Pulmonary artery endothelial cell (primary cell): ENCODE data around the gene CDK8. TPM values are rescaled to one million over a fixed set of nuclear protein-coding genes. Genes with fewer than 3 reads are reported as not detected.
"Not testable (repeated sequence)": the region's sequence is repeated elsewhere in the genome, so short reads cannot be mapped to it uniquely, and the experiment has no call there.

Source experiments
- DNase-seq: peaks from one replicate; pipeline ENCODE4 v3.0.0-alpha.2; 2011; ENCODE audit warnings: low read depth, low spot score
- total RNA-seq: library from RNA; depleted of rRNA; stranded (reverse); fragments of >200 nt; gene quantifications from 2 replicates; pipeline ENCODE4 v1.2.3, GENCODE V29; 2014

CDK8 gene
- total RNA-seq, result 13.9 and 14.4 TPM in 2 replicates

DNA sequence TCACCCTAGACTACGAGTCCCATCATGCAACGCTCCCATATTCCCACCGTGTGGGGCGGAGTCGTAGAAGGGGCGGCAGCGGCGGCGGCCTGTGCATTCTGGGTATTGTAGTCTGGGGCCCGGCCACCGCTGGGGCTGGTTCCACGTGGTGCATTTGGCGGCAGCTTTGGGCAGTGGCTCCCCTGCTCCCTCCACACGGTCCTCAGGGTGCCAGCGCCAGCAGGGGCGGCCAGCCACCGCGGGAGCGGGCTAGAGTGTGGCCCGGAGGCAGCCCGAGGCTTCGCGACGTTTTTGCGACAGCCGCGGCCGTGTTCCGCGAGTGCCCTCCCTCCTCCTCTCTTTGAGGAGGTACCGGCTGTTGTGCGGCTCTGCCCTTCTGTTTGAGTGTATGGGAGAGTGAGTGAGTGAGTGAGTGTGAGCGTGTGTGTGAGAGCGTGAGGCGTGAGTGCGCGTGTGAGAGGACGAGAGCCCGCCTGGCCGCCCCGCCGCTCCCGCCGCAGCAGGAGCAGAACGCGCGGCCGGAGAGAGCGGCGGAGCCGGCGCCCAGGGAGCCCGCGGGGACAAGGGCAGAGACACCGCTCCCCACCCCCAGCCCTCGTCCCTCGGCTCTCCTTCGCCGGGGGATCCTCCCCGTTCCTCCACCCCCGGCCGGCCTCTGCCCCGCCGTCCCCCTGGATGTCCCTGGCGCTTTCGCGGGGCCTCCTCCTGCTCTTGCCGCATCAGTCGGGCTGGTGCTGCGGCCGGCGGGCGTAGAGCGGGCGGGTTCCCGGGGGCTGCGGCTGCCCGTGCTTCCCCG is at the start of gene CDK8:
TSS of gene CDK8 (plus strand) at position 343 of the 796 bp plus-strand sequence. CDS start 513 bp downstream, outside the sequence.
- DNase-seq, result peak; percentile 68

DNA sequence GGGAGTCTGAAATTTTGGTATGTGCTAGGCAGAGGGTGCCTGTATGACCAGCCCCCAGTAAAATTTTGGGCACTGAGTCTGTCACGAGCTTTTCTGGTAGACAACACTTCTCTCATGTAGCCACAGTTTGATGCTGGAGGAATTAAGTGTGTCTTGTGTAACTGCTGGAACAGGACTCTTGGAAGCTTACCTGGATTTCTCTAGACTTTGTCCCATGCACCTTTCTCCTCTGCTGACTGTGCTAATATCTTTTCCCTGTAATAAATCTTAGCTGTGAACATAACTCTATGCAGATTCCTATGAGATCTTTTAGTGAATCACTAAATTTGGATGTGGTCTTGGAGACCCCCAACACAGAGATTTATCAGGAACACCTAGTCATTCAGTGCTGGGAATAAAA is 45.6 kb upstream of the CDK8 start:
- no peak for DNase-seq

DNA sequence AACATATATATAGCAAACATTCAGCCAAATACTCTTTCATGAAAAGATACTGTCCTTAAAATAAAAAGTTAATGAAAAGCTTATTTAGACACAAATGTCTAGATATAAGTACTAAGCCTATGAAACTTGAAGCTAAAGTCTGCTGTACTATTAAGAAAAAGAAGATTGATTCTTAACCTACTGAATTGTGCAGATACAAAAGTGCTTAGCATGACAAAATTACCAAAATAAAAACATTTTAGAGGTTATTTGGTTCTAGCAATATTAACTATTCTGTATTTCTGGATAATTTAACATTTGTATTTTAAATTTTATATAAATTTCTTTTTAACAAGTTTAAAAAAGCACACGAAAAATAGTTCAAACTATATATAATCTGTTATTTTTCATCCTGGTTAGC is 40.6 kb upstream of the CDK8 start:
- no peak for DNase-seq

DNA sequence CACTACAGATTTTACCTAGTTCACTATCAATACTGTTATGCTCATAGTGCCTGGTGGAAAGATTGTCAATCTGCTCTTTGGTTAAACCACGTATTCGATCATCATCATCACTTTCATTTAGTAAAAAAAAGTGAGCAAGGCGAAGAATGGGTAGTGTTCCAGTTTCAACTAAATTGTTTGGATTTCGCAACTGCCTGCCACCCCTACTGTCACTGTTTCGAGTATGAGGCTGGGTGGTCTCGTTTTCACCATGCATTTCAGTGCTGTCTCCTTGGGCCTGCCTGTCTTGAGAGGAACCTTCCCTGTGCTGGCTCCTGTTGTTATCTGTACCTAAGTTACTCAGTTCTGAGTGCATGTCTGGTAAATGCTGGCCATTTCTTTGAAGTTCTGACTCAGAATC is 39.9 kb upstream of the CDK8 start:
- DNase-seq, result no peak

DNA sequence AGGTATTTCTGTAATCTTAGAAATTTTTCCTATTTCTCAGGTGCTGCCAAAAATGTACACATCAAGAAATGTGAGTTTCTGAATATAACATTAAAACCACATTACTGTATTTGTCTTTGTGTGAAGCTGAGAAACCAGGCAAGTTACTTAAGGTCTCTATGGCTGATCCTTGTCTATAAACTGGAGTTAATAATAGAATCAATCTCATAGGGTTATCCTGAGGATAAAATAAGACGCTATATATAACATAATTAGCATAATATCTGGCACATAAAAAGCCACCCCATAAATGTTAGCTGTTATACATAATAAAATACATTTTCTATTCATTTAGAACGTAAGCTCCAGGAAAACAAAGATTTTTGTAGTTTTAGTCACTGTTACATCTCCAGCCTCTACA is 37.9 kb upstream of the CDK8 start:
- DNase-seq, result no peak

DNA sequence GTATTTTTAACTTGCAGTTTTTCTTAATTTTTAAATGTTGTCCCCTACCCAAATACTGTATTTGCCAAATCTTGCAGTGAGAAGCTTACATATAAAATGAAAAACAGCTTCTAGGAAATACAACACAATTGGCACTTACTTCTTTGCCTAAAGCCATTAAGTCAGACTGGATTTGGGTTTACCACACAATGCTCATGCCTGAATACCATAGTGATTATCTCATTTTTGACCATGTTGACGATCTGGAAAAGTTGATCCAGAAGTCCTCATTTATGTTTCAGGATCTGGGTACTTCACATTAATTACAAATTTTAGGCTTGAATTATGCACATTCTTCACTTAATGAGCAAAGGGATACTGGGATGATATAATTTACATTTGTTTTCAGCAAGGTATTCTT is 34.2 kb upstream of the CDK8 start:
- DNase-seq, result no peak

DNA sequence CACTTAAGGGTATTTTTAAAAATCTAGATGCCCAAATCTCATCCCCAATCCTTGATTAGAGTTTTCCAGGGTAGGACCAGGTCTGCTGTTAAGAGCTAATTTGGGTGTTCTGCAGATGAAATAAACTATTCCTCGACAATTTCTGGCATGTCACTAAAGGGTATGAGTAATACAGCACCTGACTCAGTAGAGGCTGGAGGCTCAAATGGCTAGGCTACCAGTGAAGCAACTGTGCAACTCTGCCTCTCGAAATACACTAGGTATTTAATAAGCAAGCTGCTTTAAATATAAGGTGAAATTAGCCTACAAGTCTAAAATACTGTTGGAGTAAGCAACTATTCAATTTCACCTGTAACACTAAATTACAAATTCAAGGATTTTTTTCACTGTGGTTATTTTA is 33.4 kb upstream of the CDK8 start:
- DNase-seq, result no peak

DNA sequence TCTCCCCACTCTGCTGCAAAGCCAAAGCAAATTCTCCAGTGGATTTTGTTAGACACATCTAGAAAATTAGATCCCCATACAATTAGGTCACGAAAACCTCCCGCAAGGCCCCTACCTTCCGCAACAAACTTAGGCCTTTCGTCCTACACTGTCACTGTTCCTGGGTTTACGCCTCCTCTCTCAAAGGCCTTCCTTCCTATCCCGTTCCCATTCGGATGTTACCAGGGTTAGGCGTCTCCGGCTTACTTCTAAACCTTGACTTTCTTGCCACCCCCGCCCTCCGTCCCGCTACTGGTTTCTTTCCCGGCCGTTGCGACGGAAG is 32.6 kb upstream of the CDK8 start:
- DNase-seq, result no peak

DNA sequence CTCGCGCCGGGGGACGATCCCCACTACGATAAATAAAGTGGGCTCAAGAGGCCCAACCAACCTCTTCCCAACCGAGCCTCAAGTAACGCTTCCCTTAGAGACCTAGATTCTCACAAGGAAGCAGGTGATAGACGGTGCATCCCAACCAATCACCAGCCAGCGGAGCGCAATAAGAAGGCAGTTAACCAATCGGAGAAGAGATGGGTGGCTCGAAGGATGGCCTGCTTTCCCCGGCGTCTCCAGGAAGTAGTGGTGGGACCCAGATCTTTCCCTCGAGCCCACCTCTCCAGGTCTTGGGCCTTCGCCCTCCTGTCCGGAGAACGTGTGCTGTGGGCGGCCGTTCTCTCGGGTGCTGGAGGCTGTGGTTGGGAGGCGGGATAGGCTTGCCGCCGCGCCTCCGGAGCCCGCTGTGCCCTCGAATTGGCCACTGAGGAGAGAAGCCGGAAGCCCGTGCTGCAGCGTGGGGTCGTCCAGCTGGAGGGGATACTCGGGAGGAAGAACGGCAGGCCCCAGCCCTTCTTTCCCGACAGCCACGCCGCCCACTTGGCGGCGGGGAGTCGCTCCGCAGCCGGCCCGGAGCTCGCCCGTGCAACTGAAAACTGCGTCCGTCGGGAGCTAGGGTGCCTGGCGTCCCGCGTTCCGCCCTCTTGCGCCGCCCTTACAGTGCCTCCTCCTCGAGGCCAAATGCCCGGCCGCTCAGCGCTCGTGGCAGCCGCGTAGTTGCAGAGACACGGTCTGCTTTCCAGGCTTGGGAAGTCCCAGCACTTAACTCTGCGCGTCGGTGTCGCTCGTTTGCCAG is 32.0 kb upstream of the CDK8 start, which contains the start of gene RNF6:
TSS of gene RNF6 (minus strand) at position 594 of the 799 bp plus-strand sequence. CDS start 2,665 bp downstream, outside the sequence.
- peak; percentile 97 for DNase-seq

DNA sequence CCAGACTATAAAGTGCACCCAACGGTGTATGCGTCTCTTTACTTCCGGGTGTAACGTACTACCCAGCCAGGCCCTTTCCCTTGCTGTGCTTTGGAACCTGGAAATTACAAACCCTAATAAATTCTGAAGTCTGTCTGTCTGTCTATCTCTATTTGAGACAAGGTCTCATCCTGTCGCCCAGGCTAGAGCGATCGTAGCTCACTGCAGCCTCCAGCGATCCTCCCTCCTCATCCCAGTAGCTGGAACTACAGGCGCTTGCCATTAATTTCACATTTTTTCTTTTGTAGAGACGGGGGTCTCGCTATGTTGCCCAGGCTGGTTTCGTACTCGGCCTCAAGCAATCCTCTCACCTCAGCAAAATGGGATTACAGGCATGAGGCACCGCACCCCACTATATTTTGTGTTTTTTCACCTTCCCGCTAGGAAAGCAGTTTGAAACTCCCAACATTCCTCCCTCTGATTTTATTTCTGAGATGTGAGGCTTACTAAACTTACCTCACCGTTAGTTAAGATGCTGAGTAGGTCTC is 31.3 kb upstream of the CDK8 start:
- no peak for DNase-seq

DNA sequence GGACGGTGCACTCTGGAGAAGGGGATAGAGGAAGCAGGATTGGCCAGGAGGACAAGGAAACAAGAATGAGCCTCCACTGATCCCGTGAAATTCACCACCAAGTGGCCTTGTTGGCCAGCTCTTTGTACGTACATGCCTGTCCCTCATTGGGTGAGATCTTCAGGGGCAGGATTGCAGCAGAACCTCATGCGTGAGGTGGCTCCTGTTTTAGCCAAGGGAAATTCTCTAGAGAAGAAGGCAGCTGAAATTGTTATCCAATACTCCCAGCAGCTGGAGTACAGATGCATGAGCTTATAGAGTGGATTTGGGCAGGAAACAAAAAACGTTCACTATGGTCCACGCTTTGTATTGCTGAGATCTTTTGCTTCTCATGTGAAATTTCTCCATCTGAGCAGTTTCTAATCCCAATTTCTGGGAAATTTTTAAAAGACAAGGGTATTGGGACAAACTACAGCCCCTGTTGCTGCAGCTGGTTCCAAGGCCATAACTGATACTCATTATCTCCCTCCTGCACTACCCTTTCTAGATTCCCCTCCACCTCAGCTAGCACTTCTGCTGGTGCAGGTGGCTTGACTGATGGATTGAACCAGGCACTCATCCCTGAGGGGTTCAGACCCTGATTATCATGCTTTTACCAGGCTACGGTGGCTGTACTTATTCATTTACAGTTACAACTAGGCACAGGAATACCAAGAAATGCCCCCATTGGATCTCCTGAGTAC is 27.9 kb upstream of the CDK8 start:
- DNase-seq, result no peak

DNA sequence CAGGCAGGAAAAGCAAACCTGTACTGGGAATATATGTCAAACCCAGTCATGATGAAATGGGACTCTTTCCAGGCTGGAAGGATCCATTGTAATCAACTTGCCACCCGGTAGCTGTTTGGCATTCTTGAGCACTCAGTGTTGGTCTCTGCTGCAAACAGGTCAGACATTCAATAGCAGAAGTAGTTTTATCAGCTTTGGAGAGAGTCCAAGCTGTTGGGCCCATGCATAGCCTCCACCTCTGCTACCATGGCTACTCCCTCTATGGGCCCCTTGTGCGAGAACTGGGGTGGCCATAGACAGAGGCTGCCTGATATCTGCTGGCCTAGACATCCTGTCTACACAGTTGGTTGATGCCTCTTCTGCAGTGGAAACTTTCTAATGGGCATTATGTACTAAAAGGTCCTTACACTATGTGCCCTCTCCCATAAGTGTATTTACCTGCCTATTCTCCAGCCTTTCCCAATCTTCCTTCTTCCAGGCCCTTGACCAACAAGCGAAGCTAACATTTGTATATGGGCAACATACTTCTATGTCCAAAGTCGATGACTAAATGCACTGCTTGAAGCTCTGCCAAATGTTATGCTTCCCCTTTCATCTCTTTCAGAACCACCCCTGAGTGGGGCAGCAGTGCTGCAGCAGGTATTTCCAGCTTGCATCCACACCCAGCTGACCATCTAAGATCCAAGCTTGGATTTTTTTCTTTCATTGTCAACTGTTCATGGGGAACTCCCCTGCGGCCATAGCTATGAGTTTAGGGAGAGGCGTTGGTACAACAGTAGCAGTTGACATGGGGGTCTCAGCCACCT is 26.6 kb upstream of the CDK8 start:
- DNase-seq, result no peak

DNA sequence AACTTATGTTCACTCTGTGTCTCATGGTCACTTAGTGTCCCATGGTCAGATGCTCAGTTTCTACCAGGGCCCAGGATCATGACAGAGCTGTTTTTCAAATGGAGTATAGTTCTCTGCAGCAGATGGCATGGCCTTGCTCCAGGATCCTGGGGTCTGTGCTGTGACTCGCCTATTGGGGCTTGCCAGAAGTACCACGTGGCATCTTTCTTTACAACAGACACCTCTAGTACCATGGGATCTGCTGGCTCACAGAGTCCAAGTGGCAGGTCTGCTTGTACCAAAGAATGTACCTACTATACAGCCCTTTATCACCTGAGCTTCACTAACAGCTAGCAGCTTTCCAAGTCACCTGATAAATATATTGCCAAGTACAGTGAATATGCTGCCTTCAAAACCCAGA is 25.8 kb upstream of the CDK8 start:
- no peak for DNase-seq

DNA sequence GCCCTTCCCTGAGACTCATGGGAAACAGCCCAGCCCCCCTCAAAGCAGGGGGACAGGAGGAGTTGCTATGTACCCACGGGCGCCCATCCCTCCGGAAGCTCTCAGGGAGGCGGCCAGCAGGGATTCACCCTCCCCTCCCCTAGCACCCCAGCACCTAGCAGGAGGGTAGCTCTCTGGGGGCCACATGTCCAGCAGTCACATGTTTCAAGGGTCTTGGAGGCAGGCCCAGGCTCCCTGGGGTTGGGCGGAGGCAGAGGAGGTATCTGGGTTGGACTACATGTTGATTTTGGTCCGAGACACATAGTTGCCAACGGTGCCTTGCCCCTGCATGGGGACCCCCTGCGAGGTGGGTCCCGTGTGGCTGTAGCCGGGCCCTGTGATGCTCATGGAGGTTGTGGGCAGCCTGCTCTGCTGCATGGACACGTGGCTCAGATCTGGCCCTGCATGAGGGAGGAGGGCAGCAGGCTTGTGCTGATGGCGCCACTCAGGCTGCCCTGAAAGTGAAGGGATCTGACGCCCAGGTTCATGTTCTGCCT is 24.8 kb upstream of the CDK8 start:
- no peak for DNase-seq

DNA sequence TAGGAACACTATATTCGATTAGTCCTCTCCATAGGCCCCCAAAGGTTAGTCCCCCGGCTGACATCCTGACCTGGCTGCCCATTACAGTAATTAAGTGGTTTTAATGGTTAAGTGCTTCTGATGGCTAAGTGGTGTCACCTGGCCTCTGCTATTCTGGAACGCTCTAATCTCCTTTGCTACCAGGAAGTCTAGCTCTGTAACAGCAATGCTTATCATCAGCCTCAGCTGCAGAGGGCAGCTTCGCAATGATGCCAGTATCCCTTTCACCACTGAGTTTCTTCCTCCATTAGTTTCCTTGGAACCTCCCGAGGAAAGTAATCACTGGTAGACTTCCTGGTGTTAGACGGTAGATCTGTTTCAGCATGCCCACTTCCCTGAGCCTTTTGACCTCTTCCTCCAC is 23.2 kb upstream of the CDK8 start:
- no peak for DNase-seq

DNA sequence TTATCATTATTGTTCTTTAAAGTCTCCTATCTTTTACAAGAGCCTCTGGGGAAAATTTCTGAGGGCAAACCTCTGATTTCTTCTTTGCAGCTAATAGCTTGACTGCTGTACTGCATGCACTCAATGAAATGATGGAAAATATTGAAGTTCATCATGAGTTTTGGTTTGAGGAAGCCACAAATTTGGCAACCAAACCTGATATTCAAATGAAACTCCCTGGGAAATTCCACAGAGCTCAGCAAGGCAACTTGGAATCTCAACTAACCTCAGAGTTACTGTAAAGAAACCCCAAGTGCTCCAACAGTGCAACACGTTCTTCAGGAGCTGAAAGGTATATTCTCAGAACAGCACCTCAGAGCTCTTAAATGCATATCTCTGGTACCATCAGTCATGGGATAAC is 17.6 kb upstream of the CDK8 start:
- no peak for DNase-seq

DNA sequence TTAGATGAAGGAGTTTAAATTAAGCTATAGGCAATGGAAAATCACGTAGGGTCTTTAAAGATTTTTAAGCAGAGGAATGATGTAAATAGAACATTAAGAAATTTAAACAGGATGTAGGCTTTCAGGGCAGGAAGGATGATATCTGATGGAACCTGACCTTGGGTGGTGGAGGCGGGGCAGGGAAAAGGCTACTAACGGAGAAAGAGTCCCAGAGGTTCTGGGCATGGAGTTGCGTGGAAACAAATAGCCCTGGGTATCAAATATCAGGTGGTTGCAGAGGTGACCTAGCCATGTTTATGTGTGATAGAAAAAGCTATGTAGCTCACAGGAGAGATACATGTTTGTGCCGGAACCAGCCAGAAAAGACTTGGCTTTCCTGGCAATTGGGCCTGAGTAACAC is 7.8 kb upstream of the CDK8 start:
- DNase-seq, result no peak

DNA sequence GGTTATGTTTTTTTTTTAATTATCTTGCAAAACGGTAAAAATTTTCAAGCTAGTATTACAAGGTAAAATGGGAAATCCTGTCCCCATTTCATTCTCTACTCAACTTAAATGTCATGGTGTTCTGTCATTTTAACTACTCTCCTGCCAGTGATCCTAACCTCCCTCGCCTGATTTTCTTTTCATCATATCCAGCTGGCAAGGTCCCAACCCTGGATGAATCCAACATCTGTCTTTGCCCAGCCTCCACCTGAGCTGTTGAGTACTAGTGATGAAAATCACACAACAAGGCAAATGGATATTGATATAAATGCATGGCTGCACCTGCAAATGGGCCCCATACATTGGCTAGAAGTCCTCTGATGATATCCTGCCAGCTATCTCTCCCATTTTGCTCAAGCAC is 6.9 kb upstream of the CDK8 start:
- no peak for DNase-seq

DNA sequence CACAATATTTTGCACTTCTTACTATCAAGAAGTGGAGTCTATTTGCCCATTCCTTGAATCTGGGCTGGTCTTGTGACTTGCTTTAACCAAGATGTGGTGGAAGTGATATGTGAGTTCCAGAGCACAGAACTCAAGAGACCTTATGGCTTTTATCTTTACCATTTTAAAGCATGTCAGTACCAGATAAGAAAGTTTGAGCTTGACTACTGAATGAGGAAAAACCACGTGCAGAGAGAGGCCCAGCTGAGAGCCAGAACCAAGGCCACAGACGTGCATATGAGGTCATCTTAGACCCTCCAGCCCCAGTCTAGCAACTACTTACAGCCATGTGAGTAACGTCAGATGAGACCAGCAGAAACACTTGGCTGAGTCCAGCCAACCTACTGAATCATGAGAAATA is 6.3 kb upstream of the CDK8 start:
- DNase-seq, result no peak

DNA sequence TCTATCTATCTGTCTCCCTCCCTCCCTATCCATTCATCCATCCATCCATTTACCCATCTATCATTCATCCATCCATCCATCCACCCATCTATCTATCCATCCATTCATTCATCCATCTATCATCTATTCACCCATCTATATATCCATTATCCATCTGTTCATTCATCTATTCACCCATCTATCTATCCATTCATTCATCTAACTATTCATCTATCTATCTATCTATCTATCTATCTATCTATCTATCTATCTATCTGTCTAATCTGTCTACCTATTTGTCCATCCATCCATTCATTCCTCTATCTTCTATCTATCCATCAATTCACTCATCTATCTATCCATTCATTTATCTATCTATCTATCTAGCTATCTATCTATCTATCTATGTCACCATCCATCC is 4.4 kb upstream of the CDK8 start:
- no peak for DNase-seq

DNA sequence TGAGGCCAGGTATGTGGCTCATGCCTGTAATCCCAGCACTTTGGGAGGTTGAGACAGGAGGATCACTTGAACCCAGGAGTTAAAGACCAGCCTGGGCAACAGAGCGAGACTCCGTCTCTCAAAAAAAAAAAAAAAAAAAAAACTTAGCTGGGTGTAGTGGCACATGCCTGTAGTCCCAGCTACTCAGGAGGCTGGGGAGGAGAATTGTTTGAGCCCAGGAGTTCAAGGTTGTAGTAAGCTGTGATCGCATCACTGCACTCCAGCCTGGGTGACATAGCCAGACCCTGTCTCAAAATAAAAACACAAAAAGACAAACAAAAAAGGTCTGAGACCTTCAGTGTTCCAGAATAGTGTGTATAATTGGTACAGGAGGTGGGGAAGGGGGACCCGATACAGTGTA is 1.9 kb upstream of the CDK8 start:
- DNase-seq, result not testable (repeated sequence)
